Measurements from ENCODE around the gene MACROD1. TPM values are rescaled to one million over a fixed set of nuclear protein-coding genes. Genes with fewer than 3 reads are reported as not detected.

MACROD1 gene
- total and polyA plus RNA-seq, 9 donors: 21.1 to 50.2 (median 32.2) TPM

- Histone ChIP-seq H3K27ac (no peak within 1 kb of the TSS), H3K27me3 (no peaks in the 10 kb centered on the region), H3K4me3 (peak within 1 kb of the TSS; percentile 13), H3K4me1 (ENCODE audit: insufficient read depth) (peaks cover 10% of the 10 kb centered on the region), H3K36me3 (no peaks in the 10 kb centered on the region), H3K9me3 (no peaks in the 10 kb centered on the region)
- TF ChIP-seq EP300 (IDR thresholded peaks at IDR 0.05): no peak
- TF ChIP-seq, protein P1, sequence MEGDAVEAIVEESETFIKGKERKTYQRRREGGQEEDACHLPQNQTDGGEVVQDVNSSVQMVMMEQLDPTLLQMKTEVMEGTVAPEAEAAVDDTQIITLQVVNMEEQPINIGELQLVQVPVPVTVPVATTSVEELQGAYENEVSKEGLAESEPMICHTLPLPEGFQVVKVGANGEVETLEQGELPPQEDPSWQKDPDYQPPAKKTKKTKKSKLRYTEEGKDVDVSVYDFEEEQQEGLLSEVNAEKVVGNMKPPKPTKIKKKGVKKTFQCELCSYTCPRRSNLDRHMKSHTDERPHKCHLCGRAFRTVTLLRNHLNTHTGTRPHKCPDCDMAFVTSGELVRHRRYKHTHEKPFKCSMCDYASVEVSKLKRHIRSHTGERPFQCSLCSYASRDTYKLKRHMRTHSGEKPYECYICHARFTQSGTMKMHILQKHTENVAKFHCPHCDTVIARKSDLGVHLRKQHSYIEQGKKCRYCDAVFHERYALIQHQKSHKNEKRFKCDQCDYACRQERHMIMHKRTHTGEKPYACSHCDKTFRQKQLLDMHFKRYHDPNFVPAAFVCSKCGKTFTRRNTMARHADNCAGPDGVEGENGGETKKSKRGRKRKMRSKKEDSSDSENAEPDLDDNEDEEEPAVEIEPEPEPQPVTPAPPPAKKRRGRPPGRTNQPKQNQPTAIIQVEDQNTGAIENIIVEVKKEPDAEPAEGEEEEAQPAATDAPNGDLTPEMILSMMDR (IDR thresholded peaks at IDR 0.05): no peak
- no peak for TF ChIP-seq POLR2A (IDR thresholded peaks at IDR 0.05)
- intact Hi-C loops (cut with DNase I): loop anchor here in 2 of 4 donors (10.0 kb wide), 1 partner anchor 58 kb away; no protein-coding TSS in a partner anchor
- peak in 1 of 5 donors; percentile 54 for DNase-seq
- 79 to 91% (median 80%) methylated on average over 25 to 27 of the region's 27 CpGs for WGBS, 3 donors
Observed at GRCh38 chr11:64206457-64207255, 40.7 kb upstream of the MACROD1 start, which contains the start of gene FERMT3. Gene FERMT3, plus strand, starts transcription at chr11:64206721. Its CDS starts 644 bp downstream, at chr11:64207365.

DNA sequence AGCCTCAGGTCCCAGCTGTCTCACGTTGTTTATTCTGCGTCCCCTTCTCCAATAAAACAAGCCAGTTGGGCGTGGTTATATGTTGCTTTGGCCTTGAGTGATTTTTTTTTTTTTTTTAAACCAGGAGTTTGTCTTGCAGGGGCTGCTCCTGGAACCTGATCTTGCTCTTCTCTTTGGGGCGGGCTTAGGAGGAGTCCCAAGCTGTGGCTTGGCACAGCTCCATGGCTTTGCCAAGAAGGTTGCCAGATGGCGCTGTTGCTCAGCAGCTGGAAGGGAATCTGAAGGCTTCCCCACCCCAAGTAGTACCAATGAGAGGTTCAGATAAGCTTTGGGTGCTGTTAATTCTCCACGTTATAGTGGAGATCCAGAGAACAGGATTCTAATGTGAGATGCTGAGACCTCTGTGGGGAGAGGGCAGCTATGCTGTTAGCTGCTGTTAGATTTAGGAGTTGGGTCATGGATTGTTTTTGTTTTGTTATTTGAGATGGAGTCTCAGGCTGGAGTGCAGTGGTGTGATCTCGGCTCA is 38.6 kb upstream of the MACROD1 start:
- Histone ChIP-seq H3K27me3 (no peaks in the 10 kb centered on the region), H3K36me3 (no peaks in the 10 kb centered on the region), H3K4me3 (no peak overlapping the region), H3K27ac (peak overlapping the region in 1 of 2 donors; percentile 41), H3K9me3 (no peaks in the 10 kb centered on the region), H3K4me1 (ENCODE audit: insufficient read depth) (peaks cover 10% of the 10 kb centered on the region)
- WGBS, 3 donors: 7 to 10% (median 9%) methylated on average over 7 of the region's 7 CpGs
- peak; percentile 91 to 94 (median 93) for DNase-seq
- intact Hi-C loops (cut with DNase I): loop anchor here in 3 of 4 donors (5.0 to 10.0 kb wide), 3 partner anchors 48 to 98 kb away; partner anchors contain the start of genes CATSPERZ (in 1 of the 3) and PLCB3 (in 1 of the 3)
- TF ChIP-seq, protein P1 (IDR thresholded peaks at IDR 0.05): peak; percentile 58 to 77 (median 65)
- no peak for TF ChIP-seq POLR2A (IDR thresholded peaks at IDR 0.05)

DNA sequence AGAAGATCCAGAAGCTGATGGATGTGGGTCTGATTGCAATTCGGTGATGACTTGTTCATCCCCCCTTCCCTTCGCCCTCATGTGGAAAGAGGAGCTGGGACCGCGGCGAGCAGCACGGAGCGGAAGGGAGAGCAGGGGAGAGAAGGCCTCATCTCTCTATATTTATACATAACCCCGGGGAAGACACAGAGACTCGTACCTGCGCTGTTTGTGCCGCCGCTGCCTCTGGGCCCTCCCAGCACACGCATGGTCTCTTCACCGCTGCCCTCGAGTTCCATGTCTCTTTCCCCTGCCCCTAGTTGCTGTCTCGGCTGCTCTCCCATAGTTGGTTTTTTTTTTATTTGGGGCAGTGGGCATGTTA is 38.1 kb upstream of the MACROD1 start:
- H3K27ac ChIP-seq: peak overlapping the region in 1 of 2 donors; percentile 41
- TF ChIP-seq EP300 (IDR thresholded peaks at IDR 0.05) (no peak), POLR2A (IDR thresholded peaks at IDR 0.05) (no peak)
- TF ChIP-seq, protein P1 (IDR thresholded peaks at IDR 0.05): no peak
- no peaks in the 10 kb centered on the region for H3K27me3 ChIP-seq
- 26 to 50% (median 31%) methylated on average over 16 of the region's 16 CpGs for WGBS, 3 donors
- intact Hi-C loops (cut with DNase I): loop anchor here in 3 of 4 donors (5.0 to 10.0 kb wide), 3 partner anchors 48 to 98 kb away; partner anchors contain the start of genes CATSPERZ (in 1 of the 3) and PLCB3 (in 1 of the 3)
- no peaks in the 10 kb centered on the region for H3K36me3 ChIP-seq
- DNase-seq: peak in 1 of 5 donors; percentile 36
- H3K4me3 ChIP-seq: no peak overlapping the region
- peaks cover 10% of the 10 kb centered on the region for H3K4me1 ChIP-seq (ENCODE audit: insufficient read depth)
- no peaks in the 10 kb centered on the region for H3K9me3 ChIP-seq

DNA sequence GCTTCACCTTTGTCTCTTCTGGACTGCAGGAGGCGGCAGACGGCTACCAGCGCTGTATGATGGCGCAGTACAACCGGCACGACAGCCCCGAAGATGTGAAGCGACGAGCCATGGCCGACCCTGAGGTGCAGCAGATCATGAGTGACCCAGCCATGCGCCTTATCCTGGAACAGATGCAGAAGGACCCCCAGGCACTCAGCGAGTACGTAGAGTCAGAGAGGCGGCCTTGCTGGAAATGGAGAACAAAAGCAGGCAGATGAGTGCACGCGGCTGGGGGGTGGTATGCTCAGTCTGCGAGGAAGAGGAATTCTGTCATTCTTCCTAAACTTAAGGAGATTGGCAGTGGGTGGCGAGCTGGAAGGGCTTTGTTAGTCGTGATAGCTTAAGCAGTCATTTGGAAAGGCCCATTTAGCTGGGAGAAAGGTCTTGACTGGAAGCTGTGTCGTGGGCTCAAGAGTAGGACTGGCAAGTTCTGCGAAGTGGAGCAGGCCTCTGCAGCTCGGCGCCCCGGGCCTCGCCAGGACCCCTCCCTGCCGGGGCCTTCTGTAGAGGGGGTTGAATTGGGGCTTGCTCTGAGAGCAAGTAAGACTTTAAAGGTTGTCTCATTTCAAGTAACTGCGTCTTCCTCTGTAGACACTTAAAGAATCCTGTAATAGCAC is 37.6 kb upstream of the MACROD1 start:
- WGBS, 3 donors: 66 to 77% (median 69%) methylated on average over 27 of the region's 27 CpGs
- no peaks in the 10 kb centered on the region for H3K27me3 ChIP-seq
- peaks cover 10% of the 10 kb centered on the region for H3K4me1 ChIP-seq (ENCODE audit: insufficient read depth)
- DNase-seq: no peak
- intact Hi-C loops (cut with DNase I): loop anchor here in 3 of 4 donors (5.0 to 10.0 kb wide), 3 partner anchors 49 to 99 kb away; partner anchors contain the start of genes CATSPERZ (in 1 of the 3) and PLCB3 (in 1 of the 3)
- TF ChIP-seq POLR2A (IDR thresholded peaks at IDR 0.05): no peak
- TF ChIP-seq, protein P1 (IDR thresholded peaks at IDR 0.05): no peak
- TF ChIP-seq EP300 (IDR thresholded peaks at IDR 0.05): no peak
- H3K4me3 ChIP-seq: no peak overlapping the region
- H3K36me3 ChIP-seq: no peaks in the 10 kb centered on the region
- peak overlapping the region in 1 of 2 donors; percentile 41 for H3K27ac ChIP-seq
- no peaks in the 10 kb centered on the region for H3K9me3 ChIP-seq
